Kidney (tissue), 14 donors: ENCODE results near the gene CYP8B1. TPM values are rescaled to one million over a fixed set of nuclear protein-coding genes. Genes with fewer than 3 reads are reported as not detected.
A peak's percentile ranks its signal among the peaks of the same experiment; 100 is the strongest.

ENCODE experiments used
- DNase-seq, 5 donors: peaks; one replicate each; pipeline ENCODE4 v3.0.0-alpha.2; 2013 to 2020
- FAIRE-seq: peaks from 2 replicates; lab custom pipeline; 2012; peaks lifted over from hg19 to GRCh38; lab: Jason Lieb, UNC
- H3K27ac ChIP-seq, 2 donors: one replicate each; pipeline ENCODE4 v1.7.0; 2013; ENCODE audit warnings: low read depth in 2 of 2, low read length in 2 of 2, inconsistent platforms in 1 of 2
- H3K27me3 ChIP-seq: one replicate; pipeline ENCODE4 v1.7.1; 2013; ENCODE audit warnings: low read length, inconsistent platforms; ENCODE audit not compliant: control insufficient read depth, insufficient read depth
- H3K36me3 ChIP-seq, 3 donors: one replicate each; pipeline versions ENCODE4 v1.7.0 to v1.7.1; 2013; ENCODE audit warnings: low read length in 3 of 3, control low read depth in 1 of 3, inconsistent platforms in 1 of 3; ENCODE audit not compliant: insufficient read depth in 3 of 3, control insufficient read depth in 2 of 3
- H3K4me1 ChIP-seq, 3 donors: one replicate each; pipeline versions ENCODE4 v1.7.0 to v1.7.1; 2013; ENCODE audit warnings: low read length in 3 of 3, inconsistent platforms in 1 of 3, low read depth in 1 of 3; ENCODE audit not compliant: control insufficient read depth in 2 of 3, insufficient read depth in 2 of 3
- H3K4me3 ChIP-seq, 3 donors: one replicate each; pipeline versions ENCODE4 v1.7.0 to v1.8.1; 2013; ENCODE audit warnings: low read length in 3 of 3, control low read depth in 1 of 3, inconsistent platforms in 1 of 3
- H3K9ac ChIP-seq, 3 donors: one replicate each; pipeline versions ENCODE4 v1.7.0 to v1.7.1; 2013; ENCODE audit warnings: low read length in 3 of 3, control low read depth in 1 of 3, inconsistent platforms in 1 of 3
- H3K9me3 ChIP-seq, 3 donors: one replicate each; pipeline versions ENCODE4 v1.7.0 to v1.7.1; 2013; ENCODE audit warnings: low read length in 3 of 3, control low read depth in 1 of 3, inconsistent platforms in 1 of 3; ENCODE audit not compliant: control insufficient read depth in 2 of 3, insufficient read depth in 1 of 3
- CTCF ChIP-seq: IDR thresholded peaks from 3 replicates; pipeline ENCODE4 v1.5.1; 2012; ENCODE audit warnings: mild to moderate bottlenecking, moderate library complexity, borderline replicate concordance; ENCODE audit not compliant: insufficient read depth; ENCODE audit errors: extremely low read depth
- intact Hi-C: fragments of 100-400 bp; cut with DNase I; formaldehyde crosslinking; loops from one replicate; pipeline ENCODE4 v1.11.1; 2022
- polyA plus RNA-seq: library from polyadenylated mRNA; stranded (reverse); fragments of 350-450 nt; fragmentation: Illumina TruSeq; extraction: RNeasy Lipid Tissue Mini Kit (QIAGEN cat#74804); gene quantifications from one replicate; pipeline ENCODE4 v1.2.3, GENCODE V29; 2014; ENCODE audit warnings: low read depth, low replicate concordance; ENCODE audit not compliant: insufficient read depth
- total RNA-seq: library from RNA; stranded (reverse); fragmentation: NEBNext Ultra II Directional; extraction: Animal tissue kit (Norgen Biotek cat#: 25700); gene quantifications from one replicate; pipeline ENCODE4 v1.2.1, GENCODE V29; 2021
- donor health status: control.
- donor health status: control.
- donor health status: control.
- donor health status: control.
- donor health status: control.
- donor health status: DM: yes; HTN: yes; CAD: no.
- donor health status: Normal renal cell carcinoma (clear cell type).

CYP8B1 gene
- total and polyA plus RNA-seq, 2 donors from 2014 or later = 4.3 to 10.4 TPM

GRCh38 chr3:42856544-42856943, 19.1 kb downstream of the CYP8B1 start:
- no peaks in the 10 kb centered on the region for H3K36me3 ChIP-seq
- no peak for FAIRE-seq
- no peak for TF ChIP-seq CTCF

GRCh38 chr3:42855547-42856380, 19.9 kb downstream of the CYP8B1 start:
- no peak for TF ChIP-seq CTCF
- Histone ChIP-seq H3K9me3 (no peaks in the 10 kb centered on the region), H3K9ac (no peak overlapping the region), H3K4me3 (no peak overlapping the region), H3K27ac (no peak overlapping the region), H3K4me1 (peaks cover 0 to 2% (median 0%) of the 10 kb centered on the region in 3 donors), H3K36me3 (no peaks in the 10 kb centered on the region), H3K27me3 (no peaks in the 10 kb centered on the region)
- FAIRE-seq (no peak), DNase-seq (peak in 1 of 5 donors; percentile 9)
- intact Hi-C loops = no loop called here

More at GRCh38 chr3:42856544-42856943, 19.1 kb downstream of the CYP8B1 start:
- H3K27me3 ChIP-seq = no peaks in the 10 kb centered on the region
- H3K9ac ChIP-seq = no peak overlapping the region
- intact Hi-C loops = no loop called here
- no peak overlapping the region for H3K27ac ChIP-seq
- peaks cover 0 to 2% (median 0%) of the 10 kb centered on the region in 3 donors for H3K4me1 ChIP-seq
- H3K9me3 ChIP-seq = no peaks in the 10 kb centered on the region
- peak in 1 of 5 donors; percentile 3 for DNase-seq
- no peak overlapping the region for H3K4me3 ChIP-seq

- no peak for FAIRE-seq
- no peak overlapping the region for H3K4me3 ChIP-seq
These were observed 20.5 kb downstream of the CYP8B1 start for GRCh38 chr3:42855219-42855546.

More at GRCh38 chr3:42855219-42855546, 20.5 kb downstream of the CYP8B1 start:
- no peaks in the 10 kb centered on the region for H3K27me3 ChIP-seq
- TF ChIP-seq CTCF = no peak
- H3K9me3 ChIP-seq = no peaks in the 10 kb centered on the region
- H3K36me3 ChIP-seq = no peaks in the 10 kb centered on the region
- H3K27ac ChIP-seq = no peak overlapping the region
- no peak for DNase-seq
- H3K4me1 ChIP-seq = peaks cover 0 to 2% (median 0%) of the 10 kb centered on the region in 3 donors
- no peak overlapping the region for H3K9ac ChIP-seq
- intact Hi-C loops = no loop called here
